ENCODE measurements around the gene RENBP.

RENBP gene

DNA sequence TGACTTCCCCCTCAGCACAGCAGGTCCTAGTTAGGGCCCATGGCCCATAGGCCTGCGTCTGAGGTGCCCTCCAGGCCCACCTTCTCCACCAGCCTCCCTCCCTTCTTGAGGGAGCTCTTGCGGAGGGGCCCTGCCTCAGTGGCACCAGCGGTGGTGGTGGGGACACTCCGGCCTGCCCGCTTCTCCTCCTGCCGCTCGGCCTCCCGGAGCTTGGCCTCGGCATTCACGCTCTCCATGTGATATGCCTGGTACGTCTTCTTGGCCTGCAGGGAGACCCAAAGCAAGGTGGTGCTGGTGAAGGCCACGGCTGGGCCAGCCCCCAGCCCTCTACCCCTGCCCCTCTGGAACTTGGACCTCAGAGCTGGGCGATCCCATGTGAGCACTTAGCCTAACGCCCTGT, 23.9 kb downstream of the RENBP start:
- no peak for TF ChIP-seq SIN3A (IDR thresholded peaks at IDR 0.05; ENCODE audit: borderline replicate concordance, insufficient read depth, low read length)
- TF ChIP-seq POLR2AphosphoS5 (IDR thresholded peaks at IDR 0.05; ENCODE audit: low read depth, low read length) = no peak
- no peak for TF ChIP-seq TAF1 (IDR thresholded peaks at IDR 0.05; ENCODE audit: borderline replicate concordance, insufficient read depth, low read length)
- TF ChIP-seq, protein P1, sequence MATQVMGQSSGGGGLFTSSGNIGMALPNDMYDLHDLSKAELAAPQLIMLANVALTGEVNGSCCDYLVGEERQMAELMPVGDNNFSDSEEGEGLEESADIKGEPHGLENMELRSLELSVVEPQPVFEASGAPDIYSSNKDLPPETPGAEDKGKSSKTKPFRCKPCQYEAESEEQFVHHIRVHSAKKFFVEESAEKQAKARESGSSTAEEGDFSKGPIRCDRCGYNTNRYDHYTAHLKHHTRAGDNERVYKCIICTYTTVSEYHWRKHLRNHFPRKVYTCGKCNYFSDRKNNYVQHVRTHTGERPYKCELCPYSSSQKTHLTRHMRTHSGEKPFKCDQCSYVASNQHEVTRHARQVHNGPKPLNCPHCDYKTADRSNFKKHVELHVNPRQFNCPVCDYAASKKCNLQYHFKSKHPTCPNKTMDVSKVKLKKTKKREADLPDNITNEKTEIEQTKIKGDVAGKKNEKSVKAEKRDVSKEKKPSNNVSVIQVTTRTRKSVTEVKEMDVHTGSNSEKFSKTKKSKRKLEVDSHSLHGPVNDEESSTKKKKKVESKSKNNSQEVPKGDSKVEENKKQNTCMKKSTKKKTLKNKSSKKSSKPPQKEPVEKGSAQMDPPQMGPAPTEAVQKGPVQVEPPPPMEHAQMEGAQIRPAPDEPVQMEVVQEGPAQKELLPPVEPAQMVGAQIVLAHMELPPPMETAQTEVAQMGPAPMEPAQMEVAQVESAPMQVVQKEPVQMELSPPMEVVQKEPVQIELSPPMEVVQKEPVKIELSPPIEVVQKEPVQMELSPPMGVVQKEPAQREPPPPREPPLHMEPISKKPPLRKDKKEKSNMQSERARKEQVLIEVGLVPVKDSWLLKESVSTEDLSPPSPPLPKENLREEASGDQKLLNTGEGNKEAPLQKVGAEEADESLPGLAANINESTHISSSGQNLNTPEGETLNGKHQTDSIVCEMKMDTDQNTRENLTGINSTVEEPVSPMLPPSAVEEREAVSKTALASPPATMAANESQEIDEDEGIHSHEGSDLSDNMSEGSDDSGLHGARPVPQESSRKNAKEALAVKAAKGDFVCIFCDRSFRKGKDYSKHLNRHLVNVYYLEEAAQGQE (IDR thresholded peaks at IDR 0.05; ENCODE audit: insufficient read depth in 1 of 2, low read depth in 2 of 2, low read length in 2 of 2) = no peak
- no peak for TF ChIP-seq FOXP2 (optimal IDR thresholded peaks at IDR 0.05; ENCODE audit: borderline replicate concordance, extremely low read depth, extremely low read length, insufficient read depth)

DNA sequence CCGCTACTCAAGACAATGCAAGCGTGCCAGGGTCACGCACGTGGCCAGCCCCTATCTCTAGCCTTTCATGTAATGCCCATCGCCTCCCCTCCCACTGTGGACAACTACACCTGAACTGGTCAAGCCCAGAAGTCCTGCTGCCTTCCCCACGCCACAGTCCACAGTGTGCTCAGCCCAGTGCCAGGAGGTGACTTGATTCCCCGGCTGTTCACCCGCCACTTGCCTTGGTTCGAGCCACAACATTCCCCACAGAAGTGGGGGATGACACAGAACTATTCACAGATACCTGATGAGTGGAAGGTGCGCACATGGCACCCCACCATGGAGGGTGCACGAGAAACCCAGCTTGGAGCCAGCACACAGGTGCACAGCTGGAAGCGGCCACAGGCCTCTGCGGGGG, 25.2 kb downstream of the RENBP start:
- TF ChIP-seq SIN3A (IDR thresholded peaks at IDR 0.05; ENCODE audit: borderline replicate concordance, insufficient read depth, low read length) = no peak
- TF ChIP-seq, protein P1 (IDR thresholded peaks at IDR 0.05; ENCODE audit: insufficient read depth in 1 of 2, low read depth in 2 of 2, low read length in 2 of 2) = no peak
- TF ChIP-seq POLR2AphosphoS5 (IDR thresholded peaks at IDR 0.05; ENCODE audit: low read depth, low read length) = no peak
- no peak for TF ChIP-seq FOXP2 (optimal IDR thresholded peaks at IDR 0.05; ENCODE audit: borderline replicate concordance, extremely low read depth, extremely low read length, insufficient read depth)
- TF ChIP-seq TAF1 (IDR thresholded peaks at IDR 0.05; ENCODE audit: borderline replicate concordance, insufficient read depth, low read length) = no peak

DNA sequence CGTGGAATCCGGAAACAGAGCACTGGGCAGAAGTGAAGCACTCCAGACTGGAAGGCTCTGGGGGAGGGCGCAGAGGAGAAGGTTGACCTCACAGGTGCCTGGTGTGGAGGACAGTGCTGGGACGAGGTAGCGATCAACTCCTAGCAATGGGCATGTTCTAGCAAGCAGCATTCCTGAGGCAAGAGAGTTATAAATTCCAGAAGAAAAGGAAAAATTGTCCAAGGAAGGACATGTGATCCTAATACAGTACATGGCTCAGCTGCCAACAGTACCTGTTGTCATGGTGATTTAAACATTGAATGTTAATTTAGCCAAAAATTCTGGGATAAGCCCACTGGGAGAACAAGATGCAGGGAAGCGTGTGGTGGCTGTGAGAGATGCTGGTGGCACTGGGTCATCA, 26.6 kb downstream of the RENBP start:
- TF ChIP-seq FOXP2 (optimal IDR thresholded peaks at IDR 0.05; ENCODE audit: borderline replicate concordance, extremely low read depth, extremely low read length, insufficient read depth) = no peak
- no peak for TF ChIP-seq SIN3A (IDR thresholded peaks at IDR 0.05; ENCODE audit: borderline replicate concordance, insufficient read depth, low read length)
- no peak for TF ChIP-seq TAF1 (IDR thresholded peaks at IDR 0.05; ENCODE audit: borderline replicate concordance, insufficient read depth, low read length)
- TF ChIP-seq POLR2AphosphoS5 (IDR thresholded peaks at IDR 0.05; ENCODE audit: low read depth, low read length) = no peak
- TF ChIP-seq, protein P1 (IDR thresholded peaks at IDR 0.05; ENCODE audit: insufficient read depth in 1 of 2, low read depth in 2 of 2, low read length in 2 of 2) = no peak

DNA sequence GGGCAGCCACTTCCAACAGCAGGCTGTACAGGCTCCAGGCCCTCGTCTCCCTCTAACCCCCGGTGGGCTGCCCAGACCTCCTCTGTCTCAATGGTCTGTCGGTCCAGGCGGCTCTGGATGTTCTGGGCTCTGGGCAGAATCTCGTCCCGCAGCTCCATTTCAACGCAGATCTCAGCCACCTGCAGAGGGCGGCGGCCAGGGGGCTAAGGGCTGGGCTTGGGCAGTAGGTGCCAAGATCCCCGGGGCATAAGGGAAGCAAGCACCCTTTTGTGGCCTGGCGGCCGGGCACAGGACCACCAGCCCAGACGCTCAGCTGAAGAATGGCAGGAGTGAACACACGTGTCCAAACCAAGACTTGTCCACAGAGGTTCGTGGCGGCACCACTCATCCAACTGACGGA, 30.7 kb downstream of the RENBP start:
- TF ChIP-seq, protein P1 (IDR thresholded peaks at IDR 0.05; ENCODE audit: insufficient read depth in 1 of 2, low read depth in 2 of 2, low read length in 2 of 2) = no peak
- TF ChIP-seq FOXP2 (optimal IDR thresholded peaks at IDR 0.05; ENCODE audit: borderline replicate concordance, extremely low read depth, extremely low read length, insufficient read depth) (no peak), POLR2AphosphoS5 (IDR thresholded peaks at IDR 0.05; ENCODE audit: low read depth, low read length) (no peak), TAF1 (IDR thresholded peaks at IDR 0.05; ENCODE audit: borderline replicate concordance, insufficient read depth, low read length) (no peak), SIN3A (IDR thresholded peaks at IDR 0.05; ENCODE audit: borderline replicate concordance, insufficient read depth, low read length) (no peak)

DNA sequence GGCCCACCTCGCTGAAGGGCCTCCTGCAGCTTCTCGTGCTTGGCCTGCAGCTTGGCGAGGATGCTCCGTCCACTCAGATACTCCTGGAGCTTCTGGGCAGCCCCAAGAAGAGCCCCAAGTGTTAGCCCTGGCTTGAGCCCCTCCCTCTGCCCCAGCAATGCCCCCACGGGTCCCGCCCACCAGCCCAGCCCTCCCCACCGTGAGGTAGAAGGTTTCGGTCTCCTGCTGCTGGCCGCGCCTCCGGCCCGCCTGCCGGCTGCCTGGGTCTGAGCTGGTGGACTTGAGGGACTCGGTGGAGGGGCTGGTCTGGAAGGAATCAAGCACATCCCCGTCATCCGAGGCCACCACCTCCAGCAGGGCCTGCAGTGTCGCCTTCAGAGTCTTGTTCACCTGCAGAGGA, 31.2 kb downstream of the RENBP start:
- TF ChIP-seq POLR2AphosphoS5 (IDR thresholded peaks at IDR 0.05; ENCODE audit: low read depth, low read length) (no peak), SIN3A (IDR thresholded peaks at IDR 0.05; ENCODE audit: borderline replicate concordance, insufficient read depth, low read length) (no peak)

Data from PFSK-1 (cell line).